Measurements from ENCODE around the gene SMIM41. TPM values are rescaled to one million over a fixed set of nuclear protein-coding genes. Genes with fewer than 3 reads are reported as not detected.

Gene SMIM41
- total RNA-seq, 1 experiment from 2014 or later = not detected

DNA sequence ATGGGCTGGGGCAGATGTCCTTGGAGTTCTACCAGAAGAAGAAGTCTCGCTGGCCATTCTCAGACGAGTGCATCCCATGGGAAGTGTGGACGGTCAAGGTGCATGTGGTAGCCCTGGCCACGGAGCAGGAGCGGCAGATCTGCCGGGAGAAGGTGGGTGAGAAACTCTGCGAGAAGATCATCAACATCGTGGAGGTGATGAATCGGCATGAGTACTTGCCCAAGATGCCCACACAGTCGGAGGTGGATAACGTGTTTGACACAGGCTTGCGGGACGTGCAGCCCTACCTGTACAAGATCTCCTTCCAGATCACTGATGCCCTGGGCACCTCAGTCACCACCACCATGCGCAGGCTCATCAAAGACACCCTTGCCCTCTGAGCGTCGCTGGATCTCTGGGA is 2.7 kb upstream of the SMIM41 start:
- Histone ChIP-seq H3K4me1 (ENCODE audit: control insufficient read depth, insufficient read depth, low read length) (peaks cover 4% of the 10 kb centered on the region; the same call in 1 of the 2 replicates), H3K4me3 (ENCODE audit: low read depth in 2 of 2, low read length in 2 of 2) (no peak overlapping the region), H3K27ac (ENCODE audit: low read length) (no peak overlapping the region), H3K9me3 (ENCODE audit: control insufficient read depth, insufficient read depth, low read depth, low read length) (no peaks in the 10 kb centered on the region), H3K27me3 (ENCODE audit: control insufficient read depth, insufficient read depth, low read length) (no peaks in the 10 kb centered on the region), H3K36me3 (ENCODE audit: control insufficient read depth, insufficient read depth, low read length) (0 out of 2 replicates have a peak, but pooled peaks cover 6% of the 10 kb centered on the region)
- POLR2A ChIA-PET = no interaction called here
- BruUV-seq (replicated peaks) = no TSS peak
- intact Hi-C loops (cut with micrococcal nuclease; ENCODE audit: unreplicated experiment) (no loop called here), in situ Hi-C loops (cut with HindIII; ENCODE audit: low pct_unique_long_range_greater_than_20kb, low sequenced_read_pairs) (no loop called here)
- ATAC-seq (no peak), DNase-seq (ENCODE audit: low read depth, low spot score) (no peak)
- CTCF ChIA-PET = no interaction called here
- TF ChIP-seq, protein P1, sequence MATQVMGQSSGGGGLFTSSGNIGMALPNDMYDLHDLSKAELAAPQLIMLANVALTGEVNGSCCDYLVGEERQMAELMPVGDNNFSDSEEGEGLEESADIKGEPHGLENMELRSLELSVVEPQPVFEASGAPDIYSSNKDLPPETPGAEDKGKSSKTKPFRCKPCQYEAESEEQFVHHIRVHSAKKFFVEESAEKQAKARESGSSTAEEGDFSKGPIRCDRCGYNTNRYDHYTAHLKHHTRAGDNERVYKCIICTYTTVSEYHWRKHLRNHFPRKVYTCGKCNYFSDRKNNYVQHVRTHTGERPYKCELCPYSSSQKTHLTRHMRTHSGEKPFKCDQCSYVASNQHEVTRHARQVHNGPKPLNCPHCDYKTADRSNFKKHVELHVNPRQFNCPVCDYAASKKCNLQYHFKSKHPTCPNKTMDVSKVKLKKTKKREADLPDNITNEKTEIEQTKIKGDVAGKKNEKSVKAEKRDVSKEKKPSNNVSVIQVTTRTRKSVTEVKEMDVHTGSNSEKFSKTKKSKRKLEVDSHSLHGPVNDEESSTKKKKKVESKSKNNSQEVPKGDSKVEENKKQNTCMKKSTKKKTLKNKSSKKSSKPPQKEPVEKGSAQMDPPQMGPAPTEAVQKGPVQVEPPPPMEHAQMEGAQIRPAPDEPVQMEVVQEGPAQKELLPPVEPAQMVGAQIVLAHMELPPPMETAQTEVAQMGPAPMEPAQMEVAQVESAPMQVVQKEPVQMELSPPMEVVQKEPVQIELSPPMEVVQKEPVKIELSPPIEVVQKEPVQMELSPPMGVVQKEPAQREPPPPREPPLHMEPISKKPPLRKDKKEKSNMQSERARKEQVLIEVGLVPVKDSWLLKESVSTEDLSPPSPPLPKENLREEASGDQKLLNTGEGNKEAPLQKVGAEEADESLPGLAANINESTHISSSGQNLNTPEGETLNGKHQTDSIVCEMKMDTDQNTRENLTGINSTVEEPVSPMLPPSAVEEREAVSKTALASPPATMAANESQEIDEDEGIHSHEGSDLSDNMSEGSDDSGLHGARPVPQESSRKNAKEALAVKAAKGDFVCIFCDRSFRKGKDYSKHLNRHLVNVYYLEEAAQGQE (IDR thresholded peaks at IDR 0.05; ENCODE audit: insufficient read depth in 1 of 2, low read depth in 2 of 2, low read length in 1 of 2) = no peak
- TF ChIP-seq POLR2AphosphoS5 (IDR thresholded peaks at IDR 0.05; ENCODE audit: low read depth, low read length) (no peak), SIN3A (IDR thresholded peaks at IDR 0.05; ENCODE audit: borderline replicate concordance, insufficient read depth, low read depth, low read length) (no peak), TCF7L2 (IDR thresholded peaks at IDR 0.05; ENCODE audit: low read depth, low read length) (no peak)
- TF ChIP-seq, protein P2, sequence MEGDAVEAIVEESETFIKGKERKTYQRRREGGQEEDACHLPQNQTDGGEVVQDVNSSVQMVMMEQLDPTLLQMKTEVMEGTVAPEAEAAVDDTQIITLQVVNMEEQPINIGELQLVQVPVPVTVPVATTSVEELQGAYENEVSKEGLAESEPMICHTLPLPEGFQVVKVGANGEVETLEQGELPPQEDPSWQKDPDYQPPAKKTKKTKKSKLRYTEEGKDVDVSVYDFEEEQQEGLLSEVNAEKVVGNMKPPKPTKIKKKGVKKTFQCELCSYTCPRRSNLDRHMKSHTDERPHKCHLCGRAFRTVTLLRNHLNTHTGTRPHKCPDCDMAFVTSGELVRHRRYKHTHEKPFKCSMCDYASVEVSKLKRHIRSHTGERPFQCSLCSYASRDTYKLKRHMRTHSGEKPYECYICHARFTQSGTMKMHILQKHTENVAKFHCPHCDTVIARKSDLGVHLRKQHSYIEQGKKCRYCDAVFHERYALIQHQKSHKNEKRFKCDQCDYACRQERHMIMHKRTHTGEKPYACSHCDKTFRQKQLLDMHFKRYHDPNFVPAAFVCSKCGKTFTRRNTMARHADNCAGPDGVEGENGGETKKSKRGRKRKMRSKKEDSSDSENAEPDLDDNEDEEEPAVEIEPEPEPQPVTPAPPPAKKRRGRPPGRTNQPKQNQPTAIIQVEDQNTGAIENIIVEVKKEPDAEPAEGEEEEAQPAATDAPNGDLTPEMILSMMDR (IDR thresholded peaks at IDR 0.05) = no peak

- in situ Hi-C loops (cut with HindIII; ENCODE audit: low pct_unique_long_range_greater_than_20kb, low sequenced_read_pairs) (no loop called here), intact Hi-C loops (cut with micrococcal nuclease; ENCODE audit: unreplicated experiment) (no loop called here)
- ATAC-seq (no peak), DNase-seq (ENCODE audit: low read depth, low spot score) (no peak)
- H3K9me3 ChIP-seq (ENCODE audit: control insufficient read depth, insufficient read depth, low read depth, low read length) = no peaks in the 10 kb centered on the region
- ChIA-PET POLR2A (no interaction called here), CTCF (interaction anchor here (0.6 to 0.8 kb wide), 4 partner anchors 9 to 790 kb away, joined by 3 to 8 read pairs (median 5); partner anchors contain the start of gene ATG101)
- H3K27me3 ChIP-seq (ENCODE audit: control insufficient read depth, insufficient read depth, low read length) = no peaks in the 10 kb centered on the region
- H3K4me3 ChIP-seq (ENCODE audit: low read depth in 2 of 2, low read length in 2 of 2) = no peak overlapping the region
- no TSS peak for BruUV-seq (replicated peaks)
- H3K36me3 ChIP-seq (ENCODE audit: control insufficient read depth, insufficient read depth, low read length) = 0 out of 2 replicates have a peak, but pooled peaks cover 6% of the 10 kb centered on the region
- peaks cover 7% of the 10 kb centered on the region; the same call in 1 of the 2 replicates for H3K4me1 ChIP-seq (ENCODE audit: control insufficient read depth, insufficient read depth, low read length)
- no peak overlapping the region for H3K27ac ChIP-seq (ENCODE audit: low read length)
- TF ChIP-seq, protein P1 (IDR thresholded peaks at IDR 0.05; ENCODE audit: insufficient read depth in 1 of 2, low read depth in 2 of 2, low read length in 1 of 2) = peak in 1 of 2 experiments; percentile 65; a peak in 2 of 4 replicates
- TF ChIP-seq, protein P2 (IDR thresholded peaks at IDR 0.05) = no peak
Observed at GRCh38 chr12:52078276-52078675, 1.2 kb upstream of the SMIM41 start.

Measured in Panc1 (cell line).